HG02870 (cell line): ENCODE data around the gene LRRC8A.
A peak's percentile ranks its signal among the peaks of the same experiment; 100 is the strongest.

Experiments
- ATAC-seq: cut with Tn5 transposase; IDR thresholded peaks from one replicate; pipeline ENCODE4 v1.9.1; 2021; ENCODE audit warnings: mild to moderate bottlenecking, moderate library complexity; ENCODE audit not compliant: unreplicated experiment

Gene LRRC8A

DNA sequence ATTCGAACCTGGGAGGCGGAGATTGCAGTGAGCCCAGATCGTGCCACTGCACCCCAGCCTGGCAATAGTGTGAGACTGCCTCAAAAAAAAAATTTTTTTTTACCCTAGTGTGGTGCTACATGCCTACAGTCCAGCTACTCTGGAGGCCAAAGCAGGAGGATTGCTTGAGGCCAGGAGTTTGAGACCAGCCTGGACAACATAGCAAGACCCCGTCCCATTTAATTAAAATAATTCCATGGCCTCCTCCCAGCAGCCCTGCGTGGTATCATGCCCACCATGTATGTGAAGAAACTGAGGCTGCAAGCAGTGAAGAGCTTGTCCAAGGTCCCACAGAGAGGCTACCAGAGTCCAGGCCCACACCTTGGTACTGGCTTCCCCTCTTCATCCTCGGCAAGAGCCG is 19.4 kb downstream of the LRRC8A start:
- no peak for ATAC-seq

GRCh38 chr9:128901822-128902221 is 19.9 kb downstream of the LRRC8A start:
- ATAC-seq = no peak

DNA sequence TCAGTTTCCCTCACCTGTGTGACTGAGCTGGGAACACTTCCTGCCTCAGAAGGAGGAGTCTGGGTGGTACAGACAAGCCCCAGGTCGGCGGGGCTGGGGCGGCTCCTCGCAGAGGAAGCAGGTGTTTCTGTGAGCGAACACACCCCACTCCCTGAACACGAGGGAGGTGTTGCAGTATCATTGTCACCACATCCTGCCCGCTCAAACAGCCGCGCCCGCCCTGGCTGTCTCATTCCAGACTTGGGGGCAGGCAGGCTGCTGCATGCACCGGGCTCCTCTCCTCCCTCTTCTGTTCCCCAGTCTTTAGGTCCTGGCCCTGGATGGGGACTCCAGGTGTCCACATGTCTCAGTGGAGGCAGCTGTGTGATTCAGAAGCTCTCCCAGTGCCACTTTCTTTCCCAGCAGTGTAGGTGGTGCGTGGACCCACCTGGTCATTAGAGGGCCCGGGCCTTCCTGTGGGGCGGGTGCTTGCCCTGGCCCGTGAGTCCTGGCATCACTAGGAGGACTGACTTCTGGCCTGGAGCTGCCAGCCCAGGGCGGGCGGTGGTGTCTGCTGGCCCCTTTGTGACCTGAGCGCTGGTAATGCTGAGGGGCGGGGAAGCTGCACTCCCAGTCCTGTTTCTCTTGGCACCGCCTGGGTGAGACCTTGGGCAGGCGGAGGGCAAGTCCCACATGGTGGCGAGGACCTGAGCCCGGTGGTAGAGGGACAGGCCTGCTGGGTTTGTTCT is 20.6 kb downstream of the LRRC8A start:
- peak; percentile 68 for ATAC-seq

DNA sequence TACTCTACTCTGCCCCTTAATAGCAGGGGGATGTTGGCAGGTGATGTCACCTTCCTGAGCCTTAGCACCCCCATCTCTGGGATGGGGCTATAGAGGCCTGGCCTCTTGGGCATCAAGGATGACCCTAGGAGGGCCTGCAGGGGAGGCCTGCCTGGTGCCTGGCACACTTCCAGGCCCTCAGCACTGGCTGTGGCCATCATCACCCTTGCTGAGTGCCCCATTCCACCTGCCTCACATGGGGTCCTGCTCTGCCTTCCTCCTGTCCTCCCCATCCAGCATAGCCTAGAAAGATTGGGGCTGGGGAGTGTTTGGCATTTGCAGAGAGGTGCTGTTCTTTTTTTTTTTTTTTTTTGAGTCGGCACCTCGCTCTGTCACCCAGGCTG is 21.1 kb downstream of the LRRC8A start:
- ATAC-seq = no peak

DNA sequence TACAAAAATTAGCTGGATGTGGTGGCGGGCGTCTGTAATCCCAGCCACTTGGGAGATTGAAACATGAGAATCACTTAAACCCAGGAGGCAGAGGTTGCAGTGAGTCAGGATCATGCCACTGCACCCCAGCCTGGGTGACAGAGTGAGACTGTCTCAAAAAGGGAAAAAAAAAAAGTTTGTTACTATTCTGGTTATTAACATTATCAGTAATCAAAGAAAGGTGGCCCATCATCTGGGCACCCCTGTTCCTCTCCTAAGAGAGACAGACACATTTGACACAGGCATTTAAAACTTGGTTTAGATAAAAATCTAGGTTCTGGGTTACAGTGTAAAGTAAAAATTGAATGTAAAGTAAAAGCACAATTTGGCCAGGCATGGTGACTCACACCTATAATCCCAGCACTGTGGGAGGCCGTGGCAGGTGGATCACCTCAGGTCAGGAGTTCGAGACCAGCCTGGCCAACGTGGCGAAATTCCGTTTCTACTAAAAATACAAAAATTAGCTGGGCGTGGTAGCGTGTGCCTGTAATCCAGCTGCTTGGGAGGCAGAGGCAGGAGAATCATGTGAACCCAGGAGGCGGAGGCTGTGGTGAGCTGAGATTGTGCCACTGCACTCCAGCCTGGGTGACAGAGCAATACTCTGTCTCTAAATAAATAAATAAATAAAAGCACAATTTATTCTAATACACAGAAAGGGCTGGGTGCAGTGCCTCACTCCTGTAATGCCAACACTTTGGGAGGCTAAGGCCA is 22.1 kb downstream of the LRRC8A start:
- ATAC-seq = no peak

DNA sequence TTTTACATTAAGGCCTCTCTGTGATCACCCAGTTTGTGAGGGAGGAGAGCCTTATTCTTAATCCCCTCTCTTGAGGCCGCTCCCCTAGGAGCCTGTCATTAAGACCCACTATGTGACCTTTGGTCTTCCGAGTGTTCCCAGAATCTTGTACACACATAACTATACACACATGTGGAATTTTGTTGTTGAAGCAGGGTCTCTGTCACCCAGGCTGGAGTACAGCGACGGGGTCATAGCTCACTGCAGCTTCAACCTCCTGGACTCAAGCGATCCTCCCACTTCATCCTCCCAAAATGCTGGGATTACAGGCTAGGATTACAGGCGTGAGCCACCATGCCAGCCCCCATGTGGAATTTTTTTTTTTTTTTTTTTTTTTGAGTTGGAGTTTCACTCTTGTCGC is 24.0 kb downstream of the LRRC8A start:
- ATAC-seq = no peak

- no peak for ATAC-seq
Measured at GRCh38 chr9:128906741-128907140, 24.8 kb downstream of the LRRC8A start.

GRCh38 chr9:128908372-128908771 is 26.4 kb downstream of the LRRC8A start:
- no peak for ATAC-seq

- ATAC-seq = no peak
Measured at GRCh38 chr9:128909859-128910258, 27.9 kb downstream of the LRRC8A start.

- ATAC-seq = no peak
Measured at GRCh38 chr9:128910906-128911305, 29.0 kb downstream of the LRRC8A start.

DNA sequence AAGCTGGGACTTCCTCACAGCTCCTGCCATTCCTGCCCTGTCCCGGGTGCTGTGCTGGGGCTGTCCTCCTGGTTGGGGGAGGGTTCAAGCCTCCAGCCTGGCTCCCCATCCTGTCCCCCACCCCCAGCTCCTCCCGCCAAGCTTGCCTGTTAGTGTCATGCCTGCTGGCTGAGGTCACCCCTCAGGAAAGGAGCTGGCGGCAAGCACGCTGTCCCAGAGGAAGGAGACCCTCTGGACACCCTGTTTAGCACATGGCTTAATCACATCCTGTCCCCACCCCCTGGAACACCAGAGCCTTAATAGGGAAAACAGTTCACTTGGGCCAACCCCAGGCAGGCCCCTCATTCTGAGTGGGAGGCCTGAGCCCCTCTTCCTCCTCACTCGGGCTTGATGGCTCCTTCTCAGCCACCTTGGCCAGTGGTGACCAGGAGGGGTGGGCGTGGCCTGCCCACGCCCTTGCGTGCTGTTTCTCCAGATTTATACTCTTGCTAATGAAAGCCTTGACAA is 29.6 kb downstream of the LRRC8A start:
- no peak for ATAC-seq

- no peak for ATAC-seq
Measured at GRCh38 chr9:128912270-128912853, 30.4 kb downstream of the LRRC8A start.

DNA sequence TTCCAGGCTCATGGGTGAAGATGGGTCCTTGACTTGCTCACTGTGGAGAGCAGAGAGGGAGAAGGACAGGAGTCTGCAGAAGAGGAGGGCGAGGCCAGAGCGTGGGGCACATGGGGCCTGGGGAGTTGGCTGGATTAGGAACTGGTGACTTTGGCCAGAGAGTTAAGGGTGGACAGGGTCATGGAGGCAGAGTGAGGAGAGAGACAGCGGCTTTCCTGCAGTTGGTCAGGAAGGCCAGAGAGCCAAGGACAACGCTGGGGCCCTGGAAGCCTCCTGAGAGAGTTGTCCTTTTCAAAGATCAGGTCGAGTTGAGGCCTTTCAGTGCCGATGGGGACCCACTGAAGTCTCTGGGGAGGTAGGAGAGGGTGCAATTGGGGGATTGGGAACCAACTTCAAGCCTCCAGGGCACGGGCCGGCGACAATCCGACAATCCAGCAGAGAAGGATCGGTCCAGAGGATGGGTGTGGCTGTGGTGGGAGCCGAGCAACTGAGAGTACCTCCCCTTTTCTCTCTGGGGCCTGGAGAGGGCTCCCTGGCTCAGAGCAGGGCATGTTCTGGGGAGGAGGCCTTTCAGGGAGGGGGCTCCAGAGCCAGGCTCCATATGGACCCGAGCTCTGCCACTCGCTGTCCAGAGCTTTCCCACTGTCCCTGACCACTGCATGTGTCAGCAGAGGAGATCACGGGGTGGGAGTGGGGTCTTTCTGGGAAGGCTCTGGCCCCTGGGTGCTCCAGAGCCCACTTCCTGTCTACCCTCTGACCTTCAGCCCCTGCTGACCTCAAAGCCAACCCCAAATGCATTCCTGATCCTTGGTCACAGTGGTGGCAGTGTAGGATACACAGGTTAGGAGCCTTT is 31.3 kb downstream of the LRRC8A start:
- ATAC-seq = no peak

- no peak for ATAC-seq
Measured at GRCh38 chr9:128913995-128914772, 32.3 kb downstream of the LRRC8A start.

GRCh38 chr9:128916204-128916603 is 34.3 kb downstream of the LRRC8A start:
- no peak for ATAC-seq

GRCh38 chr9:128916745-128917144 is 34.8 kb downstream of the LRRC8A start:
- ATAC-seq = no peak

DNA sequence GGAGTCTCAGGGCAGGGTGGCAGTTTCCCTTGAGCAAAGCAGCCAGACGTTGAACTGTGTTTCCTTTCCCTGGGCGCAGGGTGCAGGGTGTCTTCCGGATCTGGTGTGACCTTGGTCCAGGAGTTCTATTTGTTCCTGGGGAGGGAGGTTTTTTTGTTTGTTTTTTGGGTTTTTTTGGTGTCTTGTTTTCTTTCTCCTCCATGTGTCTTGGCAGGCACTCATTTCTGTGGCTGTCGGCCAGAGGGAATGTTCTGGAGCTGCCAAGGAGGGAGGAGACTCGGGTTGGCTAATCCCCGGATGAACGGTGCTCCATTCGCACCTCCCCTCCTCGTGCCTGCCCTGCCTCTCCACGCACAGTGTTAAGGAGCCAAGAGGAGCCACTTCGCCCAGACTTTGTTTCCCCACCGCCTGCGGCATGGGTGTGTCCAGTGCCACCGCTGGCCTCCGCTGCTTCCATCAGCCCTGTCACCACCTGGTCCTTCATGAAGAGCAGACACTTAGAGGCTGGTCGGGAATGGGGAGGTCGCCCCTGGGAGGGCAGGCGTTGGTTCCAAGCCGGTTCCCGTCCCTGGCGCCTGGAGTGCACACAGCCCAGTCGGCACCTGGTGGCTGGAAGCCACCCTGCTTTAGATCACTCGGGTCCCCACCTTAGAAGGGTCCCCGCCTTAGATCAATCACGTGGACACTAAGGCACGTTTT is 35.4 kb downstream of the LRRC8A start:
- no peak for ATAC-seq

- no peak for ATAC-seq
Measured at GRCh38 chr9:128918921-128919320, 37.0 kb downstream of the LRRC8A start.

- ATAC-seq = no peak
Measured at GRCh38 chr9:128919402-128920089, 37.6 kb downstream of the LRRC8A start.
